ENCODE data around the gene EPS15. TPM values are rescaled to one million over a fixed set of nuclear protein-coding genes. Genes with fewer than 3 reads are reported as not detected.
"Not testable (repeated sequence)": the region's sequence is repeated elsewhere in the genome, so short reads cannot be mapped to it uniquely, and the experiment has no call there.

The EPS15 gene
- total RNA-seq, 4 donors from 2014 or later: 43.8 to 74.0 (median 59.9) TPM

GRCh38 chr1:51417496-51418383, 101.3 kb downstream of the EPS15 start:
- H3K4me1 ChIP-seq: no peaks in the 10 kb centered on the region
- no peak overlapping the region for H3K4me3 ChIP-seq
- in situ Hi-C loops (cut with MboI; ENCODE audit: low pct_ligation_motif_present in 1 of 4, low pct_unique_long_range_greater_than_20kb in 1 of 4, low sequenced_read_pairs in 3 of 4) (no loop called here), intact Hi-C loops (cut with DNase I; ENCODE audit: low total_unique reads) (no loop called here)
- no peak overlapping the region for H3K27ac ChIP-seq
- peaks cover 0 to 5% (median 0%) of the 10 kb centered on the region in 4 donors for H3K36me3 ChIP-seq
- no peaks in the 10 kb centered on the region for H3K27me3 ChIP-seq
- no peak for DNase-seq
- no peak for TF ChIP-seq POLR2AphosphoS5 (IDR thresholded peaks at IDR 0.05)
- TF ChIP-seq POLR2A (IDR thresholded peaks at IDR 0.05): no peak
- TF ChIP-seq EP300 (IDR thresholded peaks at IDR 0.05; ENCODE audit: low read depth): no peak
- TF ChIP-seq CTCF (IDR thresholded peaks at IDR 0.05): no peak
- 79 to 88% methylated on average over 5 of the region's 5 CpGs for WGBS, 2 donors (ENCODE audit: low coverage in 1 of 2)
- H3K9me3 ChIP-seq: no peaks in the 10 kb centered on the region

GRCh38 chr1:51416910-51417309, 102.2 kb downstream of the EPS15 start:
- Histone ChIP-seq H3K4me3 (no peak overlapping the region), H3K9me3 (no peaks in the 10 kb centered on the region), H3K27me3 (no peaks in the 10 kb centered on the region), H3K4me1 (no peaks in the 10 kb centered on the region), H3K27ac (no peak overlapping the region), H3K36me3 (peaks cover 0 to 5% (median 0%) of the 10 kb centered on the region in 4 donors)
- TF ChIP-seq CTCF (IDR thresholded peaks at IDR 0.05) (no peak), POLR2AphosphoS5 (IDR thresholded peaks at IDR 0.05) (no peak), EP300 (IDR thresholded peaks at IDR 0.05; ENCODE audit: low read depth) (no peak), POLR2A (IDR thresholded peaks at IDR 0.05) (no peak)
- intact Hi-C loops (cut with DNase I; ENCODE audit: low total_unique reads) (no loop called here), in situ Hi-C loops (cut with MboI; ENCODE audit: low pct_ligation_motif_present in 1 of 4, low pct_unique_long_range_greater_than_20kb in 1 of 4, low sequenced_read_pairs in 3 of 4) (no loop called here)
- DNase-seq: no peak

- in situ Hi-C loops (cut with MboI; ENCODE audit: low pct_ligation_motif_present in 1 of 4, low pct_unique_long_range_greater_than_20kb in 1 of 4, low sequenced_read_pairs in 3 of 4): no loop called here
- H3K36me3 ChIP-seq: peaks cover 0 to 5% (median 0%) of the 10 kb centered on the region in 4 donors
- TF ChIP-seq POLR2AphosphoS5 (IDR thresholded peaks at IDR 0.05) (no peak), EP300 (IDR thresholded peaks at IDR 0.05; ENCODE audit: low read depth) (no peak), POLR2A (IDR thresholded peaks at IDR 0.05) (no peak), CTCF (IDR thresholded peaks at IDR 0.05) (no peak)
Measured at GRCh38 chr1:51415963-51416362, 103.1 kb downstream of the EPS15 start.

GRCh38 chr1:51414811-51415210, 104.3 kb downstream of the EPS15 start:
- Histone ChIP-seq H3K36me3 (no peaks in the 10 kb centered on the region), H3K4me3 (no peak overlapping the region), H3K4me1 (no peaks in the 10 kb centered on the region), H3K27me3 (no peaks in the 10 kb centered on the region), H3K27ac (no peak overlapping the region), H3K9me3 (no peaks in the 10 kb centered on the region)
- DNase-seq: no peak
- TF ChIP-seq EP300 (IDR thresholded peaks at IDR 0.05; ENCODE audit: low read depth): no peak
- no peak for TF ChIP-seq POLR2AphosphoS5 (IDR thresholded peaks at IDR 0.05)
- TF ChIP-seq CTCF (IDR thresholded peaks at IDR 0.05): no peak
- TF ChIP-seq POLR2A (IDR thresholded peaks at IDR 0.05): no peak
- intact Hi-C loops (cut with DNase I; ENCODE audit: low total_unique reads): no loop called here
- in situ Hi-C loops (cut with MboI; ENCODE audit: low pct_ligation_motif_present in 1 of 4, low pct_unique_long_range_greater_than_20kb in 1 of 4, low sequenced_read_pairs in 3 of 4): no loop called here

More at GRCh38 chr1:51415963-51416362, 103.1 kb downstream of the EPS15 start:
- no peak for DNase-seq
- intact Hi-C loops (cut with DNase I; ENCODE audit: low total_unique reads): no loop called here
- Histone ChIP-seq H3K4me1 (no peaks in the 10 kb centered on the region), H3K27ac (no peak overlapping the region), H3K27me3 (no peaks in the 10 kb centered on the region), H3K9me3 (no peaks in the 10 kb centered on the region), H3K4me3 (no peak overlapping the region)
- 80 to 84% methylated on average over 2 of the region's 2 CpGs for WGBS, 2 donors (ENCODE audit: low coverage in 1 of 2)

- H3K4me3 ChIP-seq; intact Hi-C loops (cut with DNase I; ENCODE audit: low total_unique reads); DNase-seq; H3K27ac ChIP-seq; H3K4me1 ChIP-seq; in situ Hi-C loops (cut with MboI; ENCODE audit: low pct_ligation_motif_present in 1 of 4, low pct_unique_long_range_greater_than_20kb in 1 of 4, low sequenced_read_pairs in 3 of 4); H3K9me3 ChIP-seq; H3K27me3 ChIP-seq: not testable (repeated sequence)
- H3K36me3 ChIP-seq: peaks cover 0 to 29% (median 14%) of the 10 kb centered on the region in 4 donors
- 83 to 97% methylated on average over 2 to 5 of the region's 5 CpGs for WGBS, 2 donors (ENCODE audit: low coverage in 1 of 2)
Measured at GRCh38 chr1:51411820-51412219, 107.2 kb downstream of the EPS15 start.

Data from transverse colon (tissue), 4 donors.